CD4-positive, CD25-positive, alpha-beta regulatory T cell (primary cell): Measurements from ENCODE around the gene NHP2. TPM values are rescaled to one million over a fixed set of nuclear protein-coding genes. Genes with fewer than 3 reads are reported as not detected.
A peak's percentile ranks its signal among the peaks of the same experiment; 100 is the strongest.

Experiments used
- ATAC-seq, 2 donors: fragments of 150-1000 bp; cut with Tn5 transposase; one replicate each; pipeline ENCODE4 v1.10.0; 2021; ENCODE audit warnings: low read depth in 2 of 2, moderate number of reproducible peaks in 2 of 2, moderate library complexity in 1 of 2
- DNase-seq, 3 donors: peaks; one replicate each; pipeline versions ENCODE4 v3.0.0 to v3.0.0-alpha.2; 2012 to 2022; ENCODE audit warnings: mixed read lengths in 1 of 3
- H3K27ac ChIP-seq: one replicate; pipeline ENCODE4 v1.7.0; 2013; ENCODE audit warnings: mild to moderate bottlenecking, low read length; ENCODE audit not compliant: insufficient read depth, poor library complexity, severe bottlenecking
- H3K27me3 ChIP-seq: one replicate; pipeline ENCODE4 v1.7.0; 2013; ENCODE audit warnings: low read length; ENCODE audit not compliant: control insufficient read depth, insufficient read depth
- H3K36me3 ChIP-seq: one replicate; pipeline ENCODE4 v1.7.0; 2013; ENCODE audit warnings: mild to moderate bottlenecking, low read length, moderate library complexity; ENCODE audit not compliant: control insufficient read depth, insufficient read depth
- H3K4me1 ChIP-seq: 2 replicates; pipeline ENCODE4 v1.7.0; 2013; ENCODE audit warnings: mild to moderate bottlenecking, low read length; ENCODE audit not compliant: insufficient read depth, control insufficient read depth, poor library complexity, severe bottlenecking
- H3K4me3 ChIP-seq: one replicate; pipeline ENCODE4 v1.7.0; 2013; ENCODE audit warnings: low read depth, mild to moderate bottlenecking, low read length, moderate library complexity
- H3K9me3 ChIP-seq, 2 experiments: 1 replicate in 1 of 2; 2 replicates in 1 of 2; pipeline ENCODE4 v1.7.0; 2013; ENCODE audit warnings: low read length in 2 of 2, mild to moderate bottlenecking in 1 of 2, moderate library complexity in 1 of 2; ENCODE audit not compliant: control insufficient read depth in 2 of 2
- H3K27ac Mint-ChIP-seq, 3 donors: one replicate each; pipeline ENCODE4 v1.8.0; 2020 to 2022; ENCODE audit warnings: mild to moderate bottlenecking in 3 of 3, mixed read lengths in 3 of 3, moderate library complexity in 2 of 3
- H3K27me3 Mint-ChIP-seq: one replicate; pipeline ENCODE4 v1.8.0; 2022; ENCODE audit warnings: mild to moderate bottlenecking, mixed read lengths
- H3K36me3 Mint-ChIP-seq: one replicate; pipeline ENCODE4 v1.8.0; 2020; ENCODE audit warnings: mixed read lengths
- H3K4me1 Mint-ChIP-seq, 4 donors: one replicate each; pipeline ENCODE4 v1.8.0; 2020 to 2022; ENCODE audit warnings: mixed read lengths in 4 of 4, mild to moderate bottlenecking in 1 of 4
- H3K4me3 Mint-ChIP-seq, 4 donors: one replicate each; pipeline ENCODE4 v1.8.0; 2020 to 2022; ENCODE audit warnings: mild to moderate bottlenecking in 4 of 4, mixed read lengths in 4 of 4, moderate library complexity in 3 of 4
- H3K9me3 Mint-ChIP-seq, 7 donors: one replicate each; pipeline ENCODE4 v1.8.0; 2020 to 2022; ENCODE audit warnings: mixed read lengths in 7 of 7, mild to moderate bottlenecking in 3 of 7, moderate library complexity in 2 of 7
- polyA plus RNA-seq, 4 donors: library from polyadenylated mRNA; unstranded; fragments of 300-500 nt; fragmentation: Illumina TruSeq; gene quantifications; one replicate each; pipeline ENCODE4 v1.2.3, GENCODE V29; 2021
- total RNA-seq: library from RNA; stranded (reverse); gene quantifications from one replicate; pipeline ENCODE4 v1.2.3, GENCODE V29; 2022

NHP2 gene
- total and polyA plus RNA-seq, 5 donors from 2014 or later, result 43.7 to 198 (median 167) TPM

DNA sequence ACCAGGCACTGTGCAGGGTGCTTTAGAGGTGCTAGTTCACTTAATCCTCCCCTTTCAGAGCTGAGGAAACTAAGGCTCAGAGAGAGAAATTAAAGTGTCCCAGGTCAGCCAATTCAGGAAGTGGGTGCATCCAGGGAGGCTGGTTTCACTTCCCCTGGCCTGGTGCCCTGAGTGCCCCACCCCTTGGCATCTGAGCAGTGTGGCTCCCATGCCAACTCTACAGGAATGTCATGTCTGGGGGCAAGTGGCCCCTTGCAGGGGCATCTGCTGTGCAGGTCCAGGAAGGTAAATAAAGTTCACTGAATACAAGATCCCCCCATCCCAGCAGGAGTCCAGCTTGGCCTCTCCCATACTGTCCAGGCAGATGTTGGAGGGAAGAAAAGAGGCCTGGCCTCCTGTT lies 44.7 kb downstream of the NHP2 start:
- Histone ChIP-seq H3K36me3 (no peaks in the 10 kb centered on the region), H3K27ac (no peak overlapping the region), H3K9me3 (no peaks in the 10 kb centered on the region), H3K4me1 (peaks cover 9% of the 10 kb centered on the region), H3K4me3 (no peak overlapping the region), H3K27me3 (no peaks in the 10 kb centered on the region)
- Mint-ChIP-seq H3K27ac (no peak overlapping the region), H3K27me3 (peaks cover 8% of the 10 kb centered on the region), H3K4me3 (peak overlapping the region in 1 of 4 donors; percentile 21), H3K36me3 (no peaks in the 10 kb centered on the region), H3K4me1 (peaks cover 0 to 19% (median 7%) of the 10 kb centered on the region in 4 donors), H3K9me3 (no peaks in the 10 kb centered on the region)
- DNase-seq (no peak), ATAC-seq (no peak)

DNA sequence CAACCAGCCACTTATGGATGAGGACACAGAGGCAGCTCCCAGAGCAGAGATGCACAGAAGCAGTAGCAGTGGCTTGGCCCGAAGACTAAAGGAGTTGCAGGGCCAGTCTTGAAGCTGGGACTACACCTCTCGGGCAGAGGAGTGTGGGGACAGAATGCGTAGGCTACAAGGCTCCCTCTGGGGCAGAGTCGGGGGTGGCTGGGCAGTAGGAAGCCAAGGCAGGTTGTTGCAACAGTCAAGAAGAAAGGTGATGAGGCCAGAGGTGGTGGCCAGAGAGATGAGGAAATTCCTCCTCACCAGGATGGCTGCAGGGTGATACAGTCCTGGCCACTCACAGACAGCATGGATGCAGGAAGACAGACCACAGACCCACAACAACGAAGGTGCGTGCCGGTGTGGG lies 45.2 kb downstream of the NHP2 start:
- H3K27me3 Mint-ChIP-seq, result peaks cover 13% of the 10 kb centered on the region
- no peaks in the 10 kb centered on the region for H3K9me3 Mint-ChIP-seq
- Histone ChIP-seq H3K4me1 (peaks cover 5% of the 10 kb centered on the region), H3K4me3 (no peak overlapping the region), H3K27me3 (no peaks in the 10 kb centered on the region), H3K36me3 (no peaks in the 10 kb centered on the region), H3K27ac (no peak overlapping the region), H3K9me3 (no peaks in the 10 kb centered on the region)
- DNase-seq, result no peak
- H3K4me3 Mint-ChIP-seq, result peak overlapping the region in 1 of 4 donors; percentile 8
- no peak for ATAC-seq
- peaks cover 0 to 19% (median 8%) of the 10 kb centered on the region in 4 donors for H3K4me1 Mint-ChIP-seq
- peak overlapping the region in 1 of 3 donors; percentile 46 for H3K27ac Mint-ChIP-seq
- no peaks in the 10 kb centered on the region for H3K36me3 Mint-ChIP-seq

DNA sequence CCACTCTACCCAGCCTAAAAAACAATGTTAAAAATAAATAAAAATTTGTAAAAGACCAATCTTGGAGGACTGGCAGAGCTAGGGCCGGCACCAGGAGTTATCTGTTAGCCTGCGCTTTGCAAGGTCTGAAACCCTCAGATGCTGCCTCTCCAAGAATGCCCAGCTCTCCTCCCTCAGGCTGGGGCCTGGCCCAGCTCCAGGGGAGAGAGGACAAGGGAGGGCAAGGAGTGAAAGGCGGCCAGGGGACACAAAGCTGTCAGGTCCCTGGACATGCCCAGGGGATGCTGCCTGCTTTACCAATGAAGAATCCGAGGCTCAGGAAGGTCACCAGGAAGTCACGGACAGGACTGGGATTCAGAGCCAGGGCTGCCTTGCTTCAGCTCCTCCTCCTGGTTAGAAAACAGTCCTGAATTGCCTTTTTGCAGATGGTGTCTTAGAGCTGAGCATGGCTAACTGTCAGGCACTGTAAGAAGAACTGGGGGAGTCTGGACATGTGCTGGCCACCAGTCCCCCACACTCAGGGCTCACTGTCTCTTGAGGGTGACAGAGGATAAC lies 45.9 kb downstream of the NHP2 start:
- DNase-seq (no peak), ATAC-seq (no peak)
- peaks cover 2% of the 10 kb centered on the region for H3K4me1 ChIP-seq
- Mint-ChIP-seq H3K4me1 (peaks cover 0 to 16% (median 6%) of the 10 kb centered on the region in 4 donors), H3K27me3 (peaks cover 14% of the 10 kb centered on the region), H3K4me3 (peak overlapping the region in 1 of 4 donors; percentile 8), H3K27ac (no peak overlapping the region), H3K9me3 (no peaks in the 10 kb centered on the region), H3K36me3 (no peaks in the 10 kb centered on the region)
- no peaks in the 10 kb centered on the region for H3K9me3 ChIP-seq
- H3K27ac ChIP-seq, result no peak overlapping the region
- H3K36me3 ChIP-seq, result no peaks in the 10 kb centered on the region
- H3K27me3 ChIP-seq, result no peaks in the 10 kb centered on the region
- no peak overlapping the region for H3K4me3 ChIP-seq

DNA sequence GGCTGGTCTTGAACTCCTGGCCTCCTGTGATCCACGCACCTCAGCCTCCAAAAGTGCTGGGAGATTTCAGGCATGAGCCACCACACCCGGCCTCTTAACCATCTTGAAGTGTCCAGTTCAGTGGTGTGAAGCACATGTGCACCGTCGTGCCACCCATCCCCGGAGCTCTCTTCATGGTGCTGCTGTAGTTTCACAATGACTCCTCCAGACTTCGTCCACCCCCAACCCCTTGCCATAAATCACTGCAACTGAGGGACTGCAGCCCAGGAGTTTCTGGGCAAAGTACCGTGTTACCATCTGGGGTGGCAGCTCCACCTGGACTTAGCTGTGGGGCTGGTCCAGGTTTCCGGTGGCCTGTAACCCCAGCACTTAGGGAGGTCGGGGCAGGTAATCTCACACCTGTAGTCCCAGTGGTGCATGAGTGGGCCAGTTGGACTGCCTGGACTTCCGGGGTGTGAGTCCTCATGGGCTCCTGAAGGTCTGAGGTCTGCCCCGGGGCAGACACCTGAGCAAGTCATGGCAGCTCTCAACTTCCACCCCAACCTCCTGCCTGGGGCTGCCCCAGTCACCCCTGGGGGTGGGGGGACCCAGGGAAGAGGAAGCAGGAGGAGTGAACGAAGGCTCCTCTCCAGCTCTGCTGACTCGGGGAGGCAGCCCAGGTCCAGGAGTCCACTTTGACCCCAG lies 47.0 kb downstream of the NHP2 start:
- H3K4me1 Mint-ChIP-seq, result peaks cover 0 to 6% (median 2%) of the 10 kb centered on the region in 4 donors
- no peak overlapping the region for H3K27ac Mint-ChIP-seq
- no peaks in the 10 kb centered on the region for H3K36me3 Mint-ChIP-seq
- Histone ChIP-seq H3K4me3 (no peak overlapping the region), H3K27ac (no peak overlapping the region), H3K27me3 (no peaks in the 10 kb centered on the region), H3K9me3 (no peaks in the 10 kb centered on the region), H3K36me3 (no peaks in the 10 kb centered on the region), H3K4me1 (no peaks in the 10 kb centered on the region)
- peaks cover 9% of the 10 kb centered on the region for H3K27me3 Mint-ChIP-seq
- DNase-seq, result no peak
- H3K4me3 Mint-ChIP-seq, result no peak overlapping the region
- no peak for ATAC-seq
- no peaks in the 10 kb centered on the region for H3K9me3 Mint-ChIP-seq

DNA sequence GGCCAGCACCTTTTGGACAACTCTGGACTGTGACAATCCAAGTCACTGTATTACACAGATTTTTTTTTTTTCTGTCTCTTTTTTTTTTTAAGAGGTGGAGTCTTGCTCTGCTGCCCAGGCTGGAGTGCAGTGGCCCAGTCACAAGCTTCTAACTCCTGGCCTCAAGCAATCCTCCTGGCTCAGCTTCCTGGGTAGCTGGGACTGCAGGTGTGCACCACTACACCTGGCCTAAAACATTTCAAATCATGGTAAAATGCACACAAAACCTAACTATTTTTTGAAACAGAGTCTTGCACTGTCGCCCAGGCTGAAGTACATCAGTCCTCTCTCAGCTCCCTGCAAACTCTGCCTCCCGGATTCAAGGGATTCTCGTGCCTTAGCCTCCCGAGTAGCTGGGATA lies 47.6 kb downstream of the NHP2 start:
- no peaks in the 10 kb centered on the region for H3K36me3 ChIP-seq
- H3K4me1 ChIP-seq, result no peaks in the 10 kb centered on the region
- no peak for ATAC-seq
- no peaks in the 10 kb centered on the region for H3K9me3 Mint-ChIP-seq
- no peak overlapping the region for H3K27ac Mint-ChIP-seq
- H3K4me1 Mint-ChIP-seq, result peaks cover 0 to 5% (median 2%) of the 10 kb centered on the region in 4 donors
- H3K4me3 Mint-ChIP-seq, result no peak overlapping the region
- no peak for DNase-seq
- no peaks in the 10 kb centered on the region for H3K36me3 Mint-ChIP-seq
- H3K27me3 ChIP-seq, result no peaks in the 10 kb centered on the region
- H3K27ac ChIP-seq, result no peak overlapping the region
- peaks cover 9% of the 10 kb centered on the region for H3K27me3 Mint-ChIP-seq
- H3K9me3 ChIP-seq, result no peaks in the 10 kb centered on the region
- no peak overlapping the region for H3K4me3 ChIP-seq

DNA sequence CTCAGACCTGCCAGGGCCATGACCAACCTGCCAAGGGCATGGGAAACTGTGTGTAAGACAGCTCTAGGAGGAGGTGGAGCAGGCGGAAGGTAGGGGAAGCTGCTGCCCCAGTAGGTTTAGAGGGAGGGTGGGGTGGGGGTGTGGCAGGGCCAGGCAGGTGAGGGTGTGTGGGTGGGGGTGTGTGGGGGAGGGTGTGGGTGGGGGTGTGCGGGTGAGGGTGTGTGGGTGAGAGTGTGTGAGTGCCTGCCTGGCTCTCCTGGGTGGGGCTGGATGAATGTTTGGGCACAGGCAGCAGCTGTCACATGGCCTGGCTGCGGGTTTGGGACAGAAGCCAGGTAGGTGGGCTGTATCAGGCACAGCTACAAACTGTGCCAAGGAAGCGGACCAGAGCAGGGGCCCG lies 49.2 kb downstream of the NHP2 start:
- H3K4me1 Mint-ChIP-seq, result peaks cover 0 to 4% (median 0%) of the 10 kb centered on the region in 4 donors
- ATAC-seq (no peak), DNase-seq (peak in 1 of 3 donors; percentile 30)
- no peak overlapping the region for H3K27ac ChIP-seq
- no peak overlapping the region for H3K27ac Mint-ChIP-seq
- H3K27me3 Mint-ChIP-seq, result peaks cover 9% of the 10 kb centered on the region
- H3K4me1 ChIP-seq, result no peaks in the 10 kb centered on the region
- H3K36me3 Mint-ChIP-seq, result no peaks in the 10 kb centered on the region
- H3K27me3 ChIP-seq, result no peaks in the 10 kb centered on the region
- H3K9me3 ChIP-seq, result no peaks in the 10 kb centered on the region
- H3K4me3 Mint-ChIP-seq, result no peak overlapping the region
- no peak overlapping the region for H3K4me3 ChIP-seq
- H3K9me3 Mint-ChIP-seq, result no peaks in the 10 kb centered on the region
- H3K36me3 ChIP-seq, result no peaks in the 10 kb centered on the region

DNA sequence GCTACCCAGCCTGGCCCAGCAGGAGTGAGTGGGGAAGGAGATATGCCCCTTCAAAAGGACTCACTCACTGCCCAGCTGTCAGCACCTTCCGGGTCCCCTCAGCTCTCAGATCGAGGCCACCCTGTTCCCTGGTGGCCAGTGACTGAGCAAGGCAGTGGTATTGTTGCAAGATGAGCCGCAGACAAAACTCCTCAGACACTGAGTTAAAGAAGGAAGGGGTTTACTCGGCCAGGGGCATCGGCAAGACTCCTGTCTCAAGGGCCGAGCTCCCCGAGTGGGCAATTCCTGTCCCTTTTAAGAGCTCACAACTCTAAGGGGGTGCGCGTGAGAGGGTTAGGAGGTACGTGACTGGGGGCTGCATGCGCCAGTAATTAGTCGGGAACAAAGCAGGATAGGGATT lies 50.1 kb downstream of the NHP2 start:
- Mint-ChIP-seq H3K27me3 (peaks cover 8% of the 10 kb centered on the region), H3K4me3 (peak overlapping the region in 1 of 4 donors; percentile 48), H3K27ac (peak overlapping the region in 1 of 3 donors; percentile 40), H3K36me3 (no peaks in the 10 kb centered on the region), H3K9me3 (no peaks in the 10 kb centered on the region), H3K4me1 (peaks cover 0 to 4% (median 0%) of the 10 kb centered on the region in 4 donors)
- H3K27me3 ChIP-seq, result no peaks in the 10 kb centered on the region
- DNase-seq, result no peak
- H3K27ac ChIP-seq, result no peak overlapping the region
- H3K4me1 ChIP-seq, result no peaks in the 10 kb centered on the region
- H3K36me3 ChIP-seq, result no peaks in the 10 kb centered on the region
- H3K9me3 ChIP-seq, result no peaks in the 10 kb centered on the region
- no peak for ATAC-seq
- H3K4me3 ChIP-seq, result no peak overlapping the region
